HepG2 (cell line): ENCODE data around the gene TNFRSF6B. TPM values are rescaled to one million over a fixed set of nuclear protein-coding genes. Genes with fewer than 3 reads are reported as not detected.

ENCODE experiments used
- ETV6 ChIP-seq: sonication (generic); formaldehyde crosslinking; conservative IDR thresholded peaks from 2 replicates; pipeline ENCODE4 v1.4.0; 2020; ENCODE audit warnings: missing genetic modification reagents
- FOXK2 ChIP-seq: fragments of 450-650 bp; IDR thresholded peaks from 2 replicates; pipeline ENCODE4 v1.6.1; 2016
- GABPB1 ChIP-seq: IDR thresholded peaks from 2 replicates; pipeline ENCODE4 v1.6.1; 2016; ENCODE audit warnings: mild to moderate bottlenecking, missing genetic modification reagents, moderate library complexity, missing compliant biosample characterization
- IRF1 ChIP-seq: sonication (generic); formaldehyde crosslinking; IDR thresholded peaks from 2 replicates; pipeline ENCODE4 v1.4.0; 2020; ENCODE audit warnings: low read depth, mild to moderate bottlenecking, missing genetic modification reagents
- KDM5B ChIP-seq: sonication (generic); formaldehyde crosslinking; IDR thresholded peaks from 2 replicates; pipeline ENCODE4 v1.4.0; 2020; ENCODE audit warnings: missing genetic modification reagents, mild to moderate bottlenecking, borderline replicate concordance
- MAFK ChIP-seq, 2 experiments: IDR thresholded peaks in 1 of 2; conservative IDR thresholded peaks in 1 of 2; 2 replicates each; pipeline ENCODE4 v1.6.1; 2011; ENCODE audit warnings: improper control_type of control experiment in 2 of 2, low read length in 2 of 2
- PHB2 ChIP-seq: fragments of 450-650 bp; IDR thresholded peaks from 2 replicates; pipeline ENCODE4 v1.6.1; 2018; ENCODE audit not compliant: partially characterized antibody
- RNF2 ChIP-seq: fragments of 450-650 bp; conservative IDR thresholded peaks from 2 replicates; pipeline ENCODE4 v1.6.1; 2016; ENCODE audit warnings: low read depth
- SAP130 ChIP-seq: IDR thresholded peaks from 2 replicates; pipeline ENCODE4 v1.6.1; 2016; ENCODE audit warnings: low read depth
- ZFY ChIP-seq: sonication (generic); formaldehyde crosslinking; IDR thresholded peaks from 2 replicates; pipeline ENCODE4 v1.4.0; 2020; ENCODE audit warnings: missing genetic modification reagents
- ZNF10 ChIP-seq: sonication (generic); formaldehyde crosslinking; IDR thresholded peaks from 2 replicates; pipeline ENCODE4 v1.4.0; 2020; ENCODE audit warnings: mild to moderate bottlenecking, low read depth, missing genetic modification reagents, borderline replicate concordance
- ZNF234 ChIP-seq: sonication (generic); formaldehyde crosslinking; conservative IDR thresholded peaks from 2 replicates; pipeline ENCODE4 v1.5.1; 2020; ENCODE audit warnings: mild to moderate bottlenecking, missing genetic modification reagents
- ZNF260 ChIP-seq: sonication (generic); formaldehyde crosslinking; IDR thresholded peaks from 2 replicates; pipeline ENCODE4 v1.4.0; 2020; ENCODE audit warnings: missing genetic modification reagents, low read depth, mild to moderate bottlenecking, borderline replicate concordance
- ZNF30 ChIP-seq: sonication (generic); formaldehyde crosslinking; IDR thresholded peaks from 2 replicates; pipeline ENCODE4 v1.5.0; 2020; ENCODE audit warnings: mild to moderate bottlenecking, missing genetic modification reagents
- ZNF619 ChIP-seq: sonication (generic); formaldehyde crosslinking; IDR thresholded peaks from 2 replicates; pipeline ENCODE4 v1.4.0; 2020; ENCODE audit warnings: mild to moderate bottlenecking, missing genetic modification reagents
- ZNF639 ChIP-seq: conservative IDR thresholded peaks from 2 replicates; pipeline ENCODE4 v1.6.1; 2018; ENCODE audit warnings: missing genetic modification reagents
- ZNF749 ChIP-seq: sonication (generic); formaldehyde crosslinking; IDR thresholded peaks from 2 replicates; pipeline ENCODE4 v1.8.0; 2022; ENCODE audit warnings: mild to moderate bottlenecking, missing genetic modification reagents, moderate library complexity, borderline replicate concordance
- ZNF772 ChIP-seq: sonication (generic); formaldehyde crosslinking; IDR thresholded peaks from 2 replicates; pipeline ENCODE4 v1.5.0; 2020; ENCODE audit warnings: mild to moderate bottlenecking, missing genetic modification reagents
- ZNF775 ChIP-seq: sonication (generic); formaldehyde crosslinking; IDR thresholded peaks from 2 replicates; pipeline ENCODE4 v1.4.0; 2020; ENCODE audit warnings: missing genetic modification reagents, mild to moderate bottlenecking, moderate library complexity, borderline replicate concordance
- polyA plus RNA-seq, 8 experiments: library from polyadenylated mRNA; depleted of rRNA in 3 of 8; stranded (reverse) in 7 of 8; unstranded in 1 of 8; fragments of >200 nt; fragmentation: Illumina TruSeq in 4 of 8; extraction: Trizol in 4 of 8; gene quantifications; 2 replicates each; pipeline versions ENCODE4 v1.2.1 to v1.2.3, GENCODE V29; 2011 to 2016; ENCODE audit warnings: low read depth in 4 of 8, missing spikeins in 1 of 8, mixed read lengths in 1 of 8; ENCODE audit not compliant: insufficient read depth in 1 of 8
- total RNA-seq, 5 experiments: library from RNA; depleted of rRNA; stranded (reverse); fragments of >200 nt; fragmentation: Illumina TruSeq; extraction: Trizol; gene quantifications; 2 replicates each; pipeline ENCODE4 v1.2.3, GENCODE V29; 2016; ENCODE audit warnings: low read depth in 1 of 5
- TF ChIP-seq, protein P1 (sequence below): sonication (generic); formaldehyde crosslinking; IDR thresholded peaks from 2 replicates; pipeline ENCODE4 v1.5.0; 2020; ENCODE audit warnings: mild to moderate bottlenecking, missing genetic modification reagents, borderline replicate concordance

Gene TNFRSF6B
- total and polyA plus RNA-seq, 2 of the 13 experiments (the other 11 are each of a cell fraction or from before 2014, with no cell fraction given), result 0.24 TPM; not detected in 1

DNA sequence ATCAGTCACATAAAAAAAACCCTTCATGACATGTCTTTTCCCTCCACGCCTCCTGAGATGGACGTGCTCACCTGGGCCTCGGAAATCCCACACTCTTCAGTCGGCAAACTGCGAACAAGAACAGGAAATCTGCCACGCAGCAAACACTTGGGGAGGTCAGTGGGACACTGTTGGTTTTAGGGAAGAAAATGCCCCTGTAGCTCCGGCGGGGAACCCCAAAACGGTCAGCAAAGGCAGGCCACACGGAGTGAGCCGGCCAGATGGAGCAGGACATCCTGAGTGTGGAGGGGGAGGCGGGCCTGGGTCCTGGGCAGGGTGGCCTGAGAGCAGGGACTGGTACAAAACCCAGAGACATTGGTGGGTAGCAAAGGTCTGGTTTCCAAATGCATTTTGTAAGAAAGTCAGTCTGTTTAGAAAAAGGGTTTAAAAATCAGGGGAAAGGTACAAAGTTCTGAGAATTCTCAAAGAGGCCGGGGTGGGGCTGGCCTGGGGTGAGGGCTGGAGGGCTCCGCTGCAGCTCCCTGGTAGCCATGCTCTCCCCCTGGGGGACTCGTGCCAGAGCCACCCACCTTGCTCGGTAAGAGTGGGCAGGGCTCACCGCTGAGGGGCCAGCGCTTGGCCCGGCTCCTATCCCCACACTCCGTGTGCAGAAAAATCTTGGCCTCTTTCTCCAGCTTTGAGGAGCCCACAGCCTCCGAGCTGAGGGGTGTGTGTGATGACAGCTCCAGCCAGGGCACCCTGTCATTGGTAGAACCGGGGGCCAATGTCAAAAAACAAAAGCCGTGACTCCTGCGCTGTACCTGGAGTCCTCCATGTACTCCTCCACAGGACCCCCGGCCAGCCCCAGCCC lies 48.3 kb downstream of the TNFRSF6B start (continued):
- TF ChIP-seq, protein P1, sequence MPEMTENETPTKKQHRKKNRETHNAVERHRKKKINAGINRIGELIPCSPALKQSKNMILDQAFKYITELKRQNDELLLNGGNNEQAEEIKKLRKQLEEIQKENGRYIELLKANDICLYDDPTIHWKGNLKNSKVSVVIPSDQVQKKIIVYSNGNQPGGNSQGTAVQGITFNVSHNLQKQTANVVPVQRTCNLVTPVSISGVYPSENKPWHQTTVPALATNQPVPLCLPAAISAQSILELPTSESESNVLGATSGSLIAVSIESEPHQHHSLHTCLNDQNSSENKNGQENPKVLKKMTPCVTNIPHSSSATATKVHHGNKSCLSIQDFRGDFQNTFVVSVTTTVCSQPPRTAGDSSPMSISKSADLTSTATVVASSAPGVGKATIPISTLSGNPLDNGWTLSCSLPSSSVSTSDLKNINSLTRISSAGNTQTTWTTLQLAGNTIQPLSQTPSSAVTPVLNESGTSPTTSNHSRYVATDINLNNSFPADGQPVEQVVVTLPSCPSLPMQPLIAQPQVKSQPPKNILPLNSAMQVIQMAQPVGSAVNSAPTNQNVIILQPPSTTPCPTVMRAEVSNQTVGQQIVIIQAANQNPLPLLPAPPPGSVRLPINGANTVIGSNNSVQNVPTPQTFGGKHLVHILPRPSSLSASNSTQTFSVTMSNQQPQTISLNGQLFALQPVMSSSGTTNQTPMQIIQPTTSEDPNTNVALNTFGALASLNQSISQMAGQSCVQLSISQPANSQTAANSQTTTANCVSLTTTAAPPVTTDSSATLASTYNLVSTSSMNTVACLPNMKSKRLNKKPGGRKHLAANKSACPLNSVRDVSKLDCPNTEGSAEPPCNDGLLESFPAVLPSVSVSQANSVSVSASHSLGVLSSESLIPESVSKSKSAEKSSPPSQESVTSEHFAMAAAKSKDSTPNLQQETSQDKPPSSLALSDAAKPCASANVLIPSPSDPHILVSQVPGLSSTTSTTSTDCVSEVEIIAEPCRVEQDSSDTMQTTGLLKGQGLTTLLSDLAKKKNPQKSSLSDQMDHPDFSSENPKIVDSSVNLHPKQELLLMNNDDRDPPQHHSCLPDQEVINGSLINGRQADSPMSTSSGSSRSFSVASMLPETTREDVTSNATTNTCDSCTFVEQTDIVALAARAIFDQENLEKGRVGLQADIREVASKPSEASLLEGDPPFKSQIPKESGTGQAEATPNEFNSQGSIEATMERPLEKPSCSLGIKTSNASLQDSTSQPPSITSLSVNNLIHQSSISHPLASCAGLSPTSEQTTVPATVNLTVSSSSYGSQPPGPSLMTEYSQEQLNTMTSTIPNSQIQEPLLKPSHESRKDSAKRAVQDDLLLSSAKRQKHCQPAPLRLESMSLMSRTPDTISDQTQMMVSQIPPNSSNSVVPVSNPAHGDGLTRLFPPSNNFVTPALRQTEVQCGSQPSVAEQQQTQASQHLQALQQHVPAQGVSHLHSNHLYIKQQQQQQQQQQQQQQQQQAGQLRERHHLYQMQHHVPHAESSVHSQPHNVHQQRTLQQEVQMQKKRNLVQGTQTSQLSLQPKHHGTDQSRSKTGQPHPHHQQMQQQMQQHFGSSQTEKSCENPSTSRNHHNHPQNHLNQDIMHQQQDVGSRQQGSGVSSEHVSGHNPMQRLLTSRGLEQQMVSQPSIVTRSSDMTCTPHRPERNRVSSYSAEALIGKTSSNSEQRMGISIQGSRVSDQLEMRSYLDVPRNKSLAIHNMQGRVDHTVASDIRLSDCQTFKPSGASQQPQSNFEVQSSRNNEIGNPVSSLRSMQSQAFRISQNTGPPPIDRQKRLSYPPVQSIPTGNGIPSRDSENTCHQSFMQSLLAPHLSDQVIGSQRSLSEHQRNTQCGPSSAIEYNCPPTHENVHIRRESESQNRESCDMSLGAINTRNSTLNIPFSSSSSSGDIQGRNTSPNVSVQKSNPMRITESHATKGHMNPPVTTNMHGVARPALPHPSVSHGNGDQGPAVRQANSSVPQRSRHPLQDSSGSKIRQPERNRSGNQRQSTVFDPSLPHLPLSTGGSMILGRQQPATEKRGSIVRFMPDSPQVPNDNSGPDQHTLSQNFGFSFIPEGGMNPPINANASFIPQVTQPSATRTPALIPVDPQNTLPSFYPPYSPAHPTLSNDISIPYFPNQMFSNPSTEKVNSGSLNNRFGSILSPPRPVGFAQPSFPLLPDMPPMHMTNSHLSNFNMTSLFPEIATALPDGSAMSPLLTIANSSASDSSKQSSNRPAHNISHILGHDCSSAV (CRISPR knock-in tag), result no peak
- TF ChIP-seq RNF2 (no peak), KDM5B (CRISPR knock-in tag) (no peak), FOXK2 (no peak), ZNF749 (CRISPR knock-in tag) (no peak), ZNF10 (CRISPR knock-in tag) (no peak), ETV6 (CRISPR knock-in tag) (no peak), ZFY (CRISPR knock-in tag) (no peak; the same call in none of the 2 replicates), ZNF639 (CRISPR knock-in tag) (no peak), PHB2 (no peak), ZNF775 (CRISPR knock-in tag) (no peak), ZNF772 (CRISPR knock-in tag) (no peak), ZNF619 (peak; percentile 32; the same call in 1 of the 2 replicates), MAFK (conservative IDR thresholded peaks at IDR 0.05 in 1 of 2, IDR thresholded peaks at IDR 0.05 in 1 of 2; ENCODE audit: low read length in 2 of 2) (no peak), SAP130 (no peak), GABPB1 (CRISPR knock-in tag) (peak; percentile 37; the same call in 1 of the 2 replicates), ZNF30 (CRISPR knock-in tag) (no peak), ZNF260 (no peak), ZNF234 (CRISPR knock-in tag) (no peak), IRF1 (CRISPR knock-in tag) (0 out of 2 replicates have a peak, but pooled peaks have one; percentile 47)
